ENCODE measurements around the gene SRGN.
A peak's percentile ranks its signal among the peaks of the same experiment; 100 is the strongest.

SRGN gene

DNA sequence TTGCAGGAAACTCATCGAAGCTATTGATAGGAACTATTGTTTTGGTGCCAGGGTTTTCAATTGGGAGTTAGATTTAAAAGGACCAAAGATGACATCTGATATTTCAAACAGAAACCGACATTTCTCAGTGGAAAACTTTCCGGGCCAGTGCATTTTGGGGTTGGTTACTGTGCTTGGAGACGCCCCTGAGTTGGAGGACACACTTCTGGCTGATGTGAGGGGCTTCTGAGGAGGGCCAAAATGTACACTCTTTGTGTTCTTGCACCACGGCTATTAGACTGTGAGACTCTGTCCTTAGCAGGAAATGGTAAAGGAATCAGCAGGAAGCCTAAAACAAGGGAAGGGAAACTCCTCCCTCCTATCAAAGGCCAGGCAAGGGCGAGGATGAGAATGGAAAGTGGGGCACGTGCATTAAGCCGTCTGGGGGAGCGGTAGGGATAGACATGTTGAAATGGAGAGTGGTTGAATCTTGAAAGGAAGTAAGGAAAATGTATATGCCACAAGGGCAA, 1.8 kb upstream of the SRGN start:
- Mint-ChIP-seq H3K27me3 (no peaks in the 10 kb centered on the region), H3K4me1 (peaks cover 51% of the 10 kb centered on the region), H3K36me3 (ENCODE audit: insufficient read depth) (peaks cover 41% of the 10 kb centered on the region), H3K4me3 (peak overlapping the region; percentile 59), H3K27ac (ENCODE audit: low read depth) (peak overlapping the region; percentile 99), H3K9me3 (no peaks in the 10 kb centered on the region)
- DNase-seq (ENCODE audit: low spot score in 2 of 2) (no peak), ATAC-seq (replicated peaks; ENCODE audit: extremely low read depth, poor library complexity, severe bottlenecking) (no peak)

DNA sequence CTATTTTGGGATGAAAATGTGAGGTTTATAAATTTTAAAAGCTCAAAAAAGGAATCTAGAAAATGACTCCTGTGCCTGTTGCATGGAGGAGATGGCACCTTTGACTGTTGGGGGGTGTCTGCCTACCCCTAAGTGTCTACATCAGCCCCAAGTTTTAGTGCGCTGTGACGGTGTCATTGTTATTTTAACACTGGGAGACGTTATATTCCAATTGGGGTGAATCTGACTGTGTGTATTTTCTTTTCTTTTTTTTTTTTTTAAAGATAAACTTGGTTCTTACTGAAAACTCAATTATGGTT, 517 bp downstream of the SRGN start:
- ATAC-seq (replicated peaks; ENCODE audit: extremely low read depth, poor library complexity, severe bottlenecking) (peak; percentile 17), DNase-seq (ENCODE audit: low spot score in 2 of 2) (peak in 1 of 2 donors; percentile 32)
- peaks cover 65% of the 10 kb centered on the region for H3K4me1 Mint-ChIP-seq
- peaks cover 47% of the 10 kb centered on the region for H3K36me3 Mint-ChIP-seq (ENCODE audit: insufficient read depth)
- peak overlapping the region; percentile 84 for H3K4me3 Mint-ChIP-seq
- H3K9me3 Mint-ChIP-seq: no peaks in the 10 kb centered on the region
- peak overlapping the region; percentile 99 for H3K27ac Mint-ChIP-seq (ENCODE audit: low read depth)
- no peaks in the 10 kb centered on the region for H3K27me3 Mint-ChIP-seq

DNA sequence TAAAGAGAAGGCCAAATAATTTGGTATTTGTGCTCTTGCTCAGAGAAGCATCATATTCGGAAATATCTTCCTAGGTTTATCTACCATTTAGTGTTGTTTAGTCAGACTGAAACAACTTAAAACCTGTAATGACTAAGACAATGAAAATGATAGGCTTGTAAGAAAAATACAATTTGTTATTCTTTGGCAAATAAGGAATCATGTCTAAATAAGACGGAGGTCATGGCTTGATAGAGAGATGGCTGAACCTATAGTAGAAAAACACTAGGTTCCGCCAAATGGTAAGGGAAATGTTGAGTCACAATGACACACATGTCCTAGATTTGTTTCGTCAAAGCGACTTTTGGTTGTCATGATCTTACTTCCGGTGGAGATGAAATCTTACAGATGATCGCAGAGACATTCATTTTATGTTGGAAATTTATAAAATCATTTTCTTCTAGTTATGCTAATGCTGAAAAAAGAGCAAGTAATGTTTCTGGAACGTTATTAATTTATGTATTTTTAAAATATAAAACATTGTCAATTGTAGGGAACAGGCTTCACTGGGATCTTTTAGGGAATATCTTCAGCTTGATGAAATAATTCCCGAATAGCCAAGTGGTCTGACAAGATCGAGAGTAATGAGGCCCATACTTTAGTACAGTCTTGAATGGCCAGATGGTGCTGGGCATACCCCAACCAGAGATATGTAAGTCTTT, 1.0 kb downstream of the SRGN start:
- no peaks in the 10 kb centered on the region for H3K27me3 Mint-ChIP-seq
- peaks cover 52% of the 10 kb centered on the region for H3K36me3 Mint-ChIP-seq (ENCODE audit: insufficient read depth)
- DNase-seq (ENCODE audit: low spot score in 2 of 2) (peak in 1 of 2 donors; percentile 57), ATAC-seq (replicated peaks; ENCODE audit: extremely low read depth, poor library complexity, severe bottlenecking) (peak; percentile 26)
- H3K4me3 Mint-ChIP-seq: peak overlapping the region; percentile 84
- H3K27ac Mint-ChIP-seq (ENCODE audit: low read depth): peak overlapping the region; percentile 99
- no peaks in the 10 kb centered on the region for H3K9me3 Mint-ChIP-seq
- H3K4me1 Mint-ChIP-seq: peaks cover 70% of the 10 kb centered on the region

DNA sequence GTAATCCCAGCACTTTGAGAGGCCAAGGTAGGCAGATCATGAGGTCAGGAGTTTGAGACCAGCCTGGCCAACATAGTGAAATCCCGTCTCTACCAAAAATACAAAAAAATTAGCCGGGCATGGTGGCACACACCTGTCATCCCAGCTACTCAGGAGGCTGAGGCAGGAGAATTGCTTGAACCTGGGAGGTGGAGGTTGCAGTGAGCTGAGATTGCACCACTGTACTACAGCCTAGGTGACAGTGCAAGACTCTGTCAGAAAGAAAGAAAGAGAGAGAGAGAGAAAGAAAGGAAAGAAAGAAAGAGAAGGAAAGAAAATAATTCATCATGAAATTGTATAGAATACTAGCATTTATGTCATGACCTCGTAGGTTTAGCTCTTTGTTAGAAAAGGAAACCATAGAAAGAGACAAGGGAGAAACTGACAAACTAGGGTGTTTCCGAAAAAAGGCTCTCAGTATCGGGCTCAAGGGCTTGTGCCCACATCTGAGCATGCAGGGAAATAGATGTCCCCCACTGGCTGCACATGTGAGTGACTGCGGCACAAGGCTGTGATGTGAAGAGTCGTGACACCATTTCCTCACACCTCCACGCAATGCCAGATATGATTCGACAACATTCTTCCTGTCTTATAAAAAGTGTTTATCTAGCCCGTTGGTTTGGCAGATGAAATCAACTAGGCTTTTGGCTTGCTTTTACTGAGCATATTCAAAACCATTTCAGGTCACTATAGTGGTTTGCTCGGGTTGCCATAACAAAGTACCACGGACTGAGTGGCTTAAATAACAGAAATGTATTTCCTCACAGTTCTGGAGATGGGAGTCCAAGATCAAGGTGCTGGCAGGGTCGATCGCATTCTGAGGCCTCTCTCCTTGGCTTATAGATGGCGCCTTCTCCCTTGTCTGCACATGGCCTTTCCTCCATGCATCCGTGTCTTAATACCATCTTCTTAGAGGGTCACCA, 2.0 kb downstream of the SRGN start:
- H3K27me3 Mint-ChIP-seq: no peaks in the 10 kb centered on the region
- H3K27ac Mint-ChIP-seq (ENCODE audit: low read depth): peak overlapping the region; percentile 99
- DNase-seq (ENCODE audit: low spot score in 2 of 2) (peak; percentile 69 to 89), ATAC-seq (replicated peaks; ENCODE audit: extremely low read depth, poor library complexity, severe bottlenecking) (peak; percentile 76)
- peaks cover 53% of the 10 kb centered on the region for H3K36me3 Mint-ChIP-seq (ENCODE audit: insufficient read depth)
- no peaks in the 10 kb centered on the region for H3K9me3 Mint-ChIP-seq
- peaks cover 72% of the 10 kb centered on the region for H3K4me1 Mint-ChIP-seq
- peak overlapping the region; percentile 84 for H3K4me3 Mint-ChIP-seq

DNA sequence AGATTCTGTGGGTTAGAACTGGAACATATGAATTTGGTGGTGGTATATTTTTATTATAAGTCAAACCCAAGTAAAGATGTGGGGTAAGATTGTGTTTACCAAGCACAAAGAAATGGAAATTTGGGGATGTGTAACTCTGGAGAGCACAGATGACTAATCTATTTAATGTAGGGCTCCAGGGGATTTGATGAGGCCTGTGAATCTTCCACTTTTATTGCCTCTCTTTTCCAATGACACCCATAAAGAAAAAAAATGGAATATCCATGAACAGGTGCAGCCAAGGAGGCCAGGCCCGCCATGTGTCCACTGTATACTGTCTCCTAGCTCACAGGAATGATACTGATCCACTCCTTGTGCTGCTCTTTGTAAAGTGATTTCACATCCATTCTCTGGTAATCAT, 2.8 kb downstream of the SRGN start:
- no peaks in the 10 kb centered on the region for H3K9me3 Mint-ChIP-seq
- H3K27me3 Mint-ChIP-seq: no peaks in the 10 kb centered on the region
- peak overlapping the region; percentile 99 for H3K27ac Mint-ChIP-seq (ENCODE audit: low read depth)
- DNase-seq (ENCODE audit: low spot score in 2 of 2) (no peak), ATAC-seq (replicated peaks; ENCODE audit: extremely low read depth, poor library complexity, severe bottlenecking) (no peak)
- peaks cover 55% of the 10 kb centered on the region for H3K36me3 Mint-ChIP-seq (ENCODE audit: insufficient read depth)
- peak overlapping the region; percentile 84 for H3K4me3 Mint-ChIP-seq
- H3K4me1 Mint-ChIP-seq: peaks cover 71% of the 10 kb centered on the region

DNA sequence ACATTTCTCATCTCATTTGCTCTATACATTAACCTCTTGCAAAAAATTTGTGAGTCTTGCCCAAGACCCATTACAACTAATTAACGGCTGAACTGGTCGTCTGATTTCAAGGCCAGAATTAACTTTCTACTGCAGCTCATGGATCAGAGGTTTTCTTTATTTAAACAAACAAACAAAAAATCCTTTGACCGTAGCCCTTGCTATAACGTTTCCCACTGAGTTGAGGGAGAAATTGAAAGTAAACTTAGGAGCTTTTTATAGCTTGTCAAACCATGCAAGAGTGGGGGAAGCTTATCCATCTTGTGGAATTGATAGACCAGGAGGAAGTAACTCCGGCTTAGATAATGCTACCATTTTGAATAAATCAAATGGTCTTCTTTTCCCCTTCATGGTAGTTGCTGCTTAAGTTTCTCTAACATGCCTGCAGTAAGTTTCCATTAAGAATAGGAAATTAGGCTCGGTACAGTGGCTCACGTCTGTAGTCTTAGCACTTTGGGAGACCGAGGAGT, 3.3 kb downstream of the SRGN start:
- Mint-ChIP-seq H3K9me3 (no peaks in the 10 kb centered on the region), H3K36me3 (ENCODE audit: insufficient read depth) (peaks cover 59% of the 10 kb centered on the region), H3K4me3 (peak overlapping the region; percentile 84), H3K27me3 (no peaks in the 10 kb centered on the region), H3K27ac (ENCODE audit: low read depth) (peak overlapping the region; percentile 99), H3K4me1 (peaks cover 67% of the 10 kb centered on the region)
- DNase-seq (ENCODE audit: low spot score in 2 of 2) (no peak), ATAC-seq (replicated peaks; ENCODE audit: extremely low read depth, poor library complexity, severe bottlenecking) (no peak)

DNA sequence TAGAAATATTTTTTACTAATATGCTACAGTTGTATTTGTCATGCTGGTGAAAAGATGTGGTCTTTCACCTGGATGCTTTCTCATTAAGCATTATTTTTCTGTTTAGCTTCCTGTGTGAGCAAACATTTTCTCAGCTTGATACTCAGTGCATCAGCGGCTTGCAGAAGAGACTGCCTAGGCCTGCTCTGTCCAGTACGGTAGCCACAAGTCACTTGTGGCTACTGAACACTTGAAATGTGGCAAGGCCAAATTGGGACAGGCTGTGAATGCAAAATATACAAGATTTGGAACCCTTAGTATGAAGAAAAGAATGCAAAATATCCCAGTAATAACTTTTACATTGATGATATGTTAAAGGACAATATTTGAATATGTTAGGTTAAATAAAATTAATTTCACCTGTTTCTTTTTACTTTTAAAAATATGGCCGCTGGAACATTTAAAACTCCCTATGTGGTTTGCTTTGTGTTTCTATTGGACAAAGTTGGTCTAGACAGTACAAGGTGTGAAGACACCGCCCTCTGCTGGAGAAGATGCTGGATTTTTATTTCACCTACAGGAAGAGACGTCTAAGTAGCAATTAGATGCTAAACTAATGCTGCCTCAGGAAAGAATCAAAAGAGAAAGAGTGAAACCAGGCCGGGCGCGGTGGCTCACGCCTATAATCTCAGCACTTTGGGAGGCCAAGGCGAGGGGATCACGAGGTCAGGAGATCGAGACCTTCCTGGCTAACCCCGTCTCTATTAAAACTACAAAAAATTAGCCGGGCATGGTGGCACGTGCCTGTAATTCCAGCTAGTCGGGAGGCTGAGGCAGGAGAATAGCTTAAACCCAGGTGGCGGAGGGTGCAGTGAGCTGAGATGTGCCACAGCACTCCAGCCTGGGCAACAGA, 5.3 kb downstream of the SRGN start:
- Mint-ChIP-seq H3K4me3 (peak overlapping the region; percentile 63), H3K9me3 (no peaks in the 10 kb centered on the region), H3K27me3 (no peaks in the 10 kb centered on the region), H3K36me3 (ENCODE audit: insufficient read depth) (peaks cover 61% of the 10 kb centered on the region), H3K4me1 (peaks cover 56% of the 10 kb centered on the region), H3K27ac (ENCODE audit: low read depth) (peak overlapping the region; percentile 99)
- ATAC-seq (replicated peaks; ENCODE audit: extremely low read depth, poor library complexity, severe bottlenecking): peak; percentile 35
- DNase-seq (ENCODE audit: low spot score in 2 of 2): peak; percentile 74 to 85

DNA sequence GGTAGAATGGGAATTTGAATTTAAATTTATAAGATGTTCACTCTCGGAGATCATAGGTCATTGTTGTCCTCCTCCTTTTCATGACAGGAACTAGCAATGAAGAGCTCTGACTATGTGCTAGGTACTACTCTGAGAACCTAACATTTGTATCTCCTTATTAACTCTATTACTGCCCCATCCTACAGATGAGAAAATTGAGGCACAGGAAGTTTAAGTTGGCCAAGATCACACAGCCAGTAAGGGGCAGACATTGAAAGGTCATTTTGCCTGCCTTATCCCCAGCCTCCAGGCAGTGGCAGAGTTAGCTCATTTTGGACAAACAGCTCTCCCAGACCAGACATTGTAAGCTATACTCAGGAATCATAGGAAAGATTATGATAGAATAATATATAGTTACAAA, 6.0 kb downstream of the SRGN start:
- Mint-ChIP-seq H3K4me3 (peak overlapping the region; percentile 63), H3K27me3 (no peaks in the 10 kb centered on the region), H3K27ac (ENCODE audit: low read depth) (peak overlapping the region; percentile 99), H3K36me3 (ENCODE audit: insufficient read depth) (peaks cover 61% of the 10 kb centered on the region), H3K4me1 (peaks cover 55% of the 10 kb centered on the region), H3K9me3 (no peaks in the 10 kb centered on the region)
- DNase-seq (ENCODE audit: low spot score in 2 of 2) (no peak), ATAC-seq (replicated peaks; ENCODE audit: extremely low read depth, poor library complexity, severe bottlenecking) (no peak)

DNA sequence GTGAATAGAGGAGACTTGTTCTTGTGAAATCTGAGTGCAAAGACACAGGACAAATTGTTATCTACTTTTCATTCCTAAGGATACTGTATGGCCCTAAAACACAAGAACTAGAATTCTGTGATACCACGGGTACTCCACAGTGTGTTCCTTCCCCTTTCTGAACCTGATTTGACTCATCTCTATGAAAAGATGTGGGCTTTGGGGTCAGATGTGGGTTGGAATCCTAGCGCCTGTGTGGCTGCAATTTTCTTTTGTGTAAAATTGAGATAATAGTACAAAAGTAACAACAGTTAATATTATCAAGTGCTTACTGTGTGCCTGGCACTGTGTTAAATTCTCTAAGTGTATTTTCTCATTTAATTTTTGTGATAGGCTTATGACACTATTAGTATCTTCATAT, 8.1 kb downstream of the SRGN start:
- no peaks in the 10 kb centered on the region for H3K27me3 Mint-ChIP-seq
- H3K4me1 Mint-ChIP-seq: peaks cover 43% of the 10 kb centered on the region
- H3K9me3 Mint-ChIP-seq: no peaks in the 10 kb centered on the region
- no peak for ATAC-seq (replicated peaks; ENCODE audit: extremely low read depth, poor library complexity, severe bottlenecking)
- no peak overlapping the region for H3K27ac Mint-ChIP-seq (ENCODE audit: low read depth)
- peak overlapping the region; percentile 23 for H3K4me3 Mint-ChIP-seq
- no peak for DNase-seq (ENCODE audit: low spot score in 2 of 2)
- peaks cover 61% of the 10 kb centered on the region for H3K36me3 Mint-ChIP-seq (ENCODE audit: insufficient read depth)

DNA sequence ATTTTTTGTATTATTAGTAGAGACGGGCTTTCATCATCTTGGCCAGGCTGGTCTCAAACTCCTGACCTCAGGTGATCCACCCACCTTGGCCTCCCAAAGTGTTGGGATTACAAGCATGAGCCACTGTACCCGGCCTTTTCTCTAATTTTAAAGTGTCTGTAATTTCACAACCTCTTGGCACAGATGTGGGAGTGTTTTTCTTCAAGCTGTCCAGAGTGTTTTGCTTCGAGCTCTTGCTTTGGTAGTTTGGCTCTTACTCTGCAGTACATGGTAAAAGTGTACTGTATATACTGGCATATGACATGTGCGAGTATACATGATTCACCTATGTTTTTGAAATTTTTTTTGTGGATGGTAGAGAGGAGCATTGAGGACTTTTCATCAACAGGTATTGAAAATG, 9.8 kb downstream of the SRGN start:
- DNase-seq (ENCODE audit: low spot score in 2 of 2) (no peak), ATAC-seq (replicated peaks; ENCODE audit: extremely low read depth, poor library complexity, severe bottlenecking) (no peak)
- peaks cover 70% of the 10 kb centered on the region for H3K36me3 Mint-ChIP-seq (ENCODE audit: insufficient read depth)
- H3K27me3 Mint-ChIP-seq: no peaks in the 10 kb centered on the region
- peak overlapping the region; percentile 14 for H3K4me3 Mint-ChIP-seq
- peaks cover 53% of the 10 kb centered on the region for H3K4me1 Mint-ChIP-seq
- H3K27ac Mint-ChIP-seq (ENCODE audit: low read depth): peak overlapping the region; percentile 7
- H3K9me3 Mint-ChIP-seq: no peaks in the 10 kb centered on the region

DNA sequence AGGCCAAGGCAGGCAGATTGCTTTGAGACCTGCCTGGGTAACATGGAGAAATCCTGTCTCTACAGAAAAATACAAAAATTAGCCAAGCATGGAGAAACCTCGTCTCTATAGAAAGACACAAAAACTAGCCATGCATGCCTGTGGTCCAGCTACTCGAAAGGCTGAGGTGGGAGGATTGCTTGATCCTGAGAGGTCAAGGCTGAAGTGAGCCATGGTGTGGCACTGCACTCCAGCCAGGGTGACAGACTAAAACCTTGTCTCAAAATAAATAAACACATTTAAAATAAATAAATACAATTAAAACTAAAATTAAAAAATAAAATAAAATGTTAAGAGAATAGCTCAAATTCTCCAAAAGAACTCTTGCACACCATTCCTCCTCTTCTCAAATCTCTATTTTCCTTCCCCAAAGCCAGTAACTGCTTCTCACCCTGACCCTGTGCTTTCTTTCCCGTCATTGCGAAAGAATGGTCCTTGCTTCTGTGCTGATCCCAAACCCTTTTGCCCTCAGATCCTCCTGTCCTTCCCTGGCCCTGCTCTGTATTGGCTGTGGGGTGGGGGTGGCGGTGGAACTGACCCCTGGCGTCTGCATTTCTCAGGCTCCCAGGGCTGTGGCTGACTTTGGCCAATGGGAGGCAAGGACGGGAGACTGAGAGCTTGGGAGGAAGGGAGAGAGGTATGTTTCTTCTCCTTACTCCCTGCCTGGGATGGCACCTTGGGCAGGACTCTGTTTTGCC, 12.4 kb downstream of the SRGN start:
- ATAC-seq (replicated peaks; ENCODE audit: extremely low read depth, poor library complexity, severe bottlenecking) (no peak), DNase-seq (ENCODE audit: low spot score in 2 of 2) (no peak)
- H3K4me3 Mint-ChIP-seq: no peak overlapping the region
- H3K9me3 Mint-ChIP-seq: no peaks in the 10 kb centered on the region
- peaks cover 79% of the 10 kb centered on the region for H3K36me3 Mint-ChIP-seq (ENCODE audit: insufficient read depth)
- H3K4me1 Mint-ChIP-seq: peaks cover 48% of the 10 kb centered on the region
- no peaks in the 10 kb centered on the region for H3K27me3 Mint-ChIP-seq
- peak overlapping the region; percentile 83 for H3K27ac Mint-ChIP-seq (ENCODE audit: low read depth)

All from central memory CD8-positive, alpha-beta T cell (primary cell).